ENCODE measurements around the gene PHLDA1.

PHLDA1 gene

DNA sequence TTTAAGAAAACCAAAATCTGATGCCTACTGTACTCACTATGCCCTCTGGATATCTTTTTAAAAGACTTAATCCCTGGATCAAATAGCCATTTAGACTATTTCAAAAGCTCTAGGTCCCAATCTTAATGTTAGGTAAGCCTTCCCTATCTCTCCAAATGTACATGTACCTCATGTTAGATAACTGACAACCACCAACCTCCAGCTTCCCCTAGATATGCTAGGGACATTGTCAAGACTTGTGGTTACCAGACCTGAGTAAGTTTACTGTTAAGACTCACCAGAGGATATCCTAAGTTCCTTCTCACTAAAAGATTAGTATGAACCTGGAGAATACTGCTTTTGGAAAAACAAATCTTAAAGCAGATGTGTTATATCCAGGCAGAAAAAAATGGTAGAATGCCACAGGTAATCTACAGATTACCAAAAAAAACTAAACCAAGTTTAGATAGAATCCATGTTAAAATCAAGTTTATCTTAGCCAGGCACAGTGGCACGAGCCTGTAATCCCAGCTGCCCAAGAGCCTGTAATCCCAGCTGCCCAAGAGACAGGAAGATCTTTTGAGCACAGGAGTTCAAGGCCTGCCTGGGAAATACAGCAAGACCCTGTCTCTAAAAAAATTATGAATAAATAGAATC is 43.2 kb upstream of the PHLDA1 start:
- H3K4me1 Mint-ChIP-seq, result peaks cover 25% of the 10 kb centered on the region
- H3K9me3 Mint-ChIP-seq, result peaks cover 13% of the 10 kb centered on the region
- TF ChIP-seq, protein P1, sequence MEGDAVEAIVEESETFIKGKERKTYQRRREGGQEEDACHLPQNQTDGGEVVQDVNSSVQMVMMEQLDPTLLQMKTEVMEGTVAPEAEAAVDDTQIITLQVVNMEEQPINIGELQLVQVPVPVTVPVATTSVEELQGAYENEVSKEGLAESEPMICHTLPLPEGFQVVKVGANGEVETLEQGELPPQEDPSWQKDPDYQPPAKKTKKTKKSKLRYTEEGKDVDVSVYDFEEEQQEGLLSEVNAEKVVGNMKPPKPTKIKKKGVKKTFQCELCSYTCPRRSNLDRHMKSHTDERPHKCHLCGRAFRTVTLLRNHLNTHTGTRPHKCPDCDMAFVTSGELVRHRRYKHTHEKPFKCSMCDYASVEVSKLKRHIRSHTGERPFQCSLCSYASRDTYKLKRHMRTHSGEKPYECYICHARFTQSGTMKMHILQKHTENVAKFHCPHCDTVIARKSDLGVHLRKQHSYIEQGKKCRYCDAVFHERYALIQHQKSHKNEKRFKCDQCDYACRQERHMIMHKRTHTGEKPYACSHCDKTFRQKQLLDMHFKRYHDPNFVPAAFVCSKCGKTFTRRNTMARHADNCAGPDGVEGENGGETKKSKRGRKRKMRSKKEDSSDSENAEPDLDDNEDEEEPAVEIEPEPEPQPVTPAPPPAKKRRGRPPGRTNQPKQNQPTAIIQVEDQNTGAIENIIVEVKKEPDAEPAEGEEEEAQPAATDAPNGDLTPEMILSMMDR (IDR thresholded peaks at IDR 0.05; ENCODE audit: unreplicated experiment in 3 of 3), result no peak
- no peak overlapping the region for H3K27ac Mint-ChIP-seq
- peaks cover 69% of the 10 kb centered on the region for H3K36me3 Mint-ChIP-seq (ENCODE audit: low read depth)
- no peak overlapping the region for H3K4me3 Mint-ChIP-seq
- no peaks in the 10 kb centered on the region for H3K27me3 Mint-ChIP-seq (ENCODE audit: low read depth)

DNA sequence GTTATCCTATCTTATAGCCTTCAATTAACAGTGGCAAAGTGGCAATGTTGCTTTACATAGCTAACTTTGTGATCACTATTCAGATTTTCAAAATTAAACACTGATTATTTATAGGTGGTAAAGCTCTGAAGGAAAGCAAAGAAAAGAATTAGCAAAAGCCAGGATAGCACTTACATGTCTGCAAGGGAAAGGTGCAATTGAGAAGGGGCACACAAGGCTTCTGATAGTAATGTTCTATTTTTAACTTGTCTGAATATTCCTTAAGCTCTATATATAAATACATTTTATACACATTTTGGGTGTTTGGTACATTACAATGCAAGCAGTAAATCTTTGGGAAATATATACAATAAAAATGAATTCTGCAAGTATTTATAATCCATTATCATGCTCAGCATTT is 42.0 kb upstream of the PHLDA1 start:
- TF ChIP-seq, protein P1 (IDR thresholded peaks at IDR 0.05; ENCODE audit: unreplicated experiment in 3 of 3), result no peak
- Mint-ChIP-seq H3K27ac (no peak overlapping the region), H3K4me1 (peaks cover 25% of the 10 kb centered on the region), H3K4me3 (no peak overlapping the region), H3K36me3 (ENCODE audit: low read depth) (peaks cover 69% of the 10 kb centered on the region), H3K9me3 (peaks cover 4% of the 10 kb centered on the region), H3K27me3 (ENCODE audit: low read depth) (no peaks in the 10 kb centered on the region)

DNA sequence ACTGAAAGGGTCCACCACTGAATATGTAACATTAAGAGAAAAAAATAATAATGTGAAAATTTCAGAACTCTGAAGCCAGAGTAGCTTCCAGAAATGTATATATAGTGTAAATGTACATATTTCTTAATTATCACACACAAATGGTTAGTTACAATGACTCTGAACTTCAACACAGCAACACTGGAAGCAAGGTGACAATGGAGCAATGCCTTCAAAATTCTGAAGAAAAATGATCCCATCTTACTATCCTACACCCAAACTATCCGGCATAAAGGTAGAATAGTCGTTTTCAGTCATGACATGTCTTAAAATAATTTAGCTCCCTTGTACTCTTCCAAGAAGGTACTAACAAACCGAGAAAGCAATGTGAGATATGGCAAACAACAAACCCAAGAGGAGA is 41.0 kb upstream of the PHLDA1 start:
- H3K27ac Mint-ChIP-seq, result no peak overlapping the region
- H3K9me3 Mint-ChIP-seq, result peaks cover 2% of the 10 kb centered on the region

DNA sequence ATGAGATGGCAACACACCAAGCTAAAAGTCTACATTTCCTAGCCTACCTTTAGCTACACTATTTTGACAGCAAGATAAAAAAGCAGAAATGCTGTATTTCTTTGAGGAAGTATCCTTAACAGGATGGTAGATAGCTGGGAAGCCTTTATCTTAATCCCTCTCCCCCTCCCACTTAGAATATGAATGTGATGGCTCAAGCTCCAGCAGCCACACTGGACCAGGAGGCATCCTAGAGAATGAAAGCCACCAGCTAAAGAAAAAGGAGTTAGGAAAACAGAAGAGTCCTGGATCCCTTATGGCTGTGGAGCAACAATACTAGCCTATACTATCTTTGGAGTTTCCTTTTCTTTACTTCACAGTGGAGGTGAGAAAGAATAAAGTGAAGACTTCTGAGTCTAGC is 37.8 kb upstream of the PHLDA1 start:
- TF ChIP-seq, protein P1 (IDR thresholded peaks at IDR 0.05; ENCODE audit: unreplicated experiment in 3 of 3), result no peak
- no peaks in the 10 kb centered on the region for H3K27me3 Mint-ChIP-seq (ENCODE audit: low read depth)

More for the DNA sequence above, 41.0 kb upstream of the PHLDA1 start:
- H3K4me1 Mint-ChIP-seq, result peaks cover 25% of the 10 kb centered on the region
- no peak overlapping the region for H3K4me3 Mint-ChIP-seq
- peaks cover 73% of the 10 kb centered on the region for H3K36me3 Mint-ChIP-seq (ENCODE audit: low read depth)
- H3K27me3 Mint-ChIP-seq (ENCODE audit: low read depth), result no peaks in the 10 kb centered on the region
- TF ChIP-seq, protein P1 (IDR thresholded peaks at IDR 0.05; ENCODE audit: unreplicated experiment in 3 of 3), result no peak

DNA sequence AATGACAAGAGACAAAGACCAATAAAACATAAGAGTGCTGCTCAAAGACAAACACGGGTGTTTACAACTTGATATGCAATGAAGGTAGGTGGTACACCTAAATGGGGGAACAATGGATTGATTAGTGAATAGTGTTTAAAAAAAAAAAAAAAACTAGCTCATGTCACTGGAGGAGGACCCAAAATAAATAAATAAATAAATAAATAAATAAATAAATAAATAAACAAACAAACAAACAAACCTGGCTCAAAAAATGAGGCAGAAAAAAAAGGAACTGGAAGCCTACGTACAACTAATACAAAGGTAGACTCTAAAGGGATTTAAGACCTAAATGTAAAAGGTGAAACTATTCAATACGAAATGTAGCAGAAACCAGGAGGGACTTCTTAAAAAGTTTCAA is 34.3 kb upstream of the PHLDA1 start:
- no peaks in the 10 kb centered on the region for H3K27me3 Mint-ChIP-seq (ENCODE audit: low read depth)
- TF ChIP-seq, protein P1 (IDR thresholded peaks at IDR 0.05; ENCODE audit: unreplicated experiment in 3 of 3), result no peak
- peaks cover 90% of the 10 kb centered on the region for H3K36me3 Mint-ChIP-seq (ENCODE audit: low read depth)
- no peak overlapping the region for H3K4me3 Mint-ChIP-seq
- H3K27ac Mint-ChIP-seq, result no peak overlapping the region
- H3K9me3 Mint-ChIP-seq, result peaks cover 29% of the 10 kb centered on the region
- no peaks in the 10 kb centered on the region for H3K4me1 Mint-ChIP-seq

More for the DNA sequence above, 37.8 kb upstream of the PHLDA1 start:
- Mint-ChIP-seq H3K4me3 (no peak overlapping the region), H3K27ac (no peak overlapping the region), H3K9me3 (peaks cover 18% of the 10 kb centered on the region), H3K36me3 (ENCODE audit: low read depth) (peaks cover 90% of the 10 kb centered on the region), H3K4me1 (peaks cover 20% of the 10 kb centered on the region)

DNA sequence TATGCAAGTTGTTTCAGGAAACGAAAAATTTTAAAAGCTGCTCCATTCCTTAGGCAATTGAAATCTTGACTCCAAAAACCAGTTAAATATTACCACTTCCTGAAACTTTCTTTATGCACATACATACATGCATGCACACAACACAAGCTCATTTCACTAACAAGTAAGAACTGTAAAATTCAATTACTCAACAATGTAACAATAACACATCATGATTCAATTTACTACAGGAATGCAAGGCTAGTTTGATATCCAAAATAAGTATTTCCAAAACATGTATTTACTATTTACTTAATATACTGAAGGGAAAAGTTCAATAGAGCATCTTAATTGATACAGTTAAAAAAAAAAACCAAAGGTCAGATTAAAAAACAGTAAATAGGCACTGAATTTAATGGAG is 33.3 kb upstream of the PHLDA1 start:
- no peak overlapping the region for H3K27ac Mint-ChIP-seq
- H3K27me3 Mint-ChIP-seq (ENCODE audit: low read depth), result no peaks in the 10 kb centered on the region
- TF ChIP-seq, protein P1 (IDR thresholded peaks at IDR 0.05; ENCODE audit: unreplicated experiment in 3 of 3), result no peak
- peaks cover 29% of the 10 kb centered on the region for H3K9me3 Mint-ChIP-seq
- no peak overlapping the region for H3K4me3 Mint-ChIP-seq
- H3K4me1 Mint-ChIP-seq, result no peaks in the 10 kb centered on the region
- peaks cover 89% of the 10 kb centered on the region for H3K36me3 Mint-ChIP-seq (ENCODE audit: low read depth)

Measured in nephron (organoid).